IPS DF 6.9 (cell line): ENCODE data around the gene KRTAP22-1.

Source experiments
- DNase-seq: peaks from one replicate; pipeline ENCODE4 v3.0.0-alpha.2; 2013; ENCODE audit warnings: low read depth, low spot score
- H3K27ac ChIP-seq: one replicate; pipeline ENCODE4 v1.5.1; 2013; ENCODE audit warnings: low read length, control low read depth
- H3K27me3 ChIP-seq: 2 replicates; pipeline ENCODE4 v1.6.1; 2013; ENCODE audit warnings: mild to moderate bottlenecking, low read length; ENCODE audit not compliant: control insufficient read depth, insufficient read depth
- H3K36me3 ChIP-seq: 2 replicates; pipeline ENCODE4 v1.6.1; 2013; ENCODE audit warnings: low read length; ENCODE audit not compliant: control insufficient read depth, insufficient read depth
- H3K4me1 ChIP-seq: 2 replicates; pipeline ENCODE4 v1.6.1; 2013; ENCODE audit warnings: low read length; ENCODE audit not compliant: control insufficient read depth, insufficient read depth
- H3K4me3 ChIP-seq: 2 replicates; pipeline ENCODE4 v1.5.1; 2013; ENCODE audit warnings: mild to moderate bottlenecking, low read length
- H3K9me3 ChIP-seq: 2 replicates; pipeline ENCODE4 v1.6.1; 2013; ENCODE audit warnings: low read length, inconsistent platforms; ENCODE audit not compliant: control insufficient read depth, insufficient read depth
- WGBS: extraction: QIAGEN DNeasy Blood & Tissue Kit; methylation state at CpG from one replicate; pipeline ENCODE4 v1.1.7; 2013; ENCODE audit warnings: mixed read lengths, missing lambda C conversion rate; ENCODE audit not compliant: insufficient read length, insufficient coverage; 5-methylcytosine and 5-hydroxymethylcytosine counted together

Gene KRTAP22-1

GRCh38 chr21:30600787-30601186 lies at the start of gene KRTAP22-1:
TSS of gene KRTAP22-1 (plus strand) at chr21:30601087.
- H3K27me3 ChIP-seq, result no peaks in the 10 kb centered on the region
- H3K4me1 ChIP-seq, result no peaks in the 10 kb centered on the region
- DNase-seq, result no peak
- H3K36me3 ChIP-seq, result no peaks in the 10 kb centered on the region
- H3K27ac ChIP-seq, result no peak within 1 kb of the TSS
- WGBS, result no CpG with 5 or more reads among the region's 1 CpG
- no peak within 1 kb of the TSS for H3K4me3 ChIP-seq
- H3K9me3 ChIP-seq, result peaks cover 8% of the 10 kb centered on the region

- no peaks in the 10 kb centered on the region for H3K4me1 ChIP-seq
- H3K27ac ChIP-seq, result no peak overlapping the region
- peaks cover 5% of the 10 kb centered on the region for H3K9me3 ChIP-seq
- WGBS, result no CpG with 5 or more reads among the region's 1 CpG
- no peaks in the 10 kb centered on the region for H3K27me3 ChIP-seq
- H3K36me3 ChIP-seq, result no peaks in the 10 kb centered on the region
- DNase-seq, result no peak
- no peak overlapping the region for H3K4me3 ChIP-seq
Observed at GRCh38 chr21:30552782-30553181, 48.1 kb upstream of the KRTAP22-1 start.

- Histone ChIP-seq H3K27me3 (no peaks in the 10 kb centered on the region), H3K4me1 (no peaks in the 10 kb centered on the region), H3K36me3 (no peaks in the 10 kb centered on the region), H3K9me3 (peaks cover 7% of the 10 kb centered on the region), H3K4me3 (no peak overlapping the region), H3K27ac (no peak overlapping the region)
- no peak for DNase-seq
- WGBS, result no CpG with 5 or more reads among the region's 2 CpGs
Observed at GRCh38 chr21:30555095-30555494, 45.8 kb upstream of the KRTAP22-1 start.

- no CpG with 5 or more reads among the region's 2 CpGs for WGBS
- H3K4me3 ChIP-seq, result no peak within 1 kb of the TSS
Observed at GRCh38 chr21:30561264-30561895, 39.5 kb upstream of the KRTAP22-1 start, which contains the start of gene KRTAP19-7. TSS of gene KRTAP19-7 (minus strand) at chr21:30561314. CDS start at chr21:30561289, 25 bp downstream.

GRCh38 chr21:30561957-30562356 lies 38.9 kb upstream of the KRTAP22-1 start:
- WGBS, result no CpG with 5 or more reads among the region's 2 CpGs
- no peak overlapping the region for H3K27ac ChIP-seq
- H3K9me3 ChIP-seq, result peaks cover 5% of the 10 kb centered on the region
- DNase-seq, result no peak
- H3K27me3 ChIP-seq, result no peaks in the 10 kb centered on the region
- no peaks in the 10 kb centered on the region; the same call in 1 of the 2 replicates for H3K4me1 ChIP-seq
- no peak overlapping the region for H3K4me3 ChIP-seq
- H3K36me3 ChIP-seq, result no peaks in the 10 kb centered on the region

More at GRCh38 chr21:30561264-30561895, 39.5 kb upstream of the KRTAP22-1 start, which contains the start of gene KRTAP19-7:
- H3K27ac ChIP-seq, result no peak within 1 kb of the TSS
- H3K36me3 ChIP-seq, result no peaks in the 10 kb centered on the region
- no peaks in the 10 kb centered on the region for H3K27me3 ChIP-seq
- H3K4me1 ChIP-seq, result no peaks in the 10 kb centered on the region; the same call in 1 of the 2 replicates
- DNase-seq, result no peak
- H3K9me3 ChIP-seq, result peaks cover 8% of the 10 kb centered on the region

GRCh38 chr21:30563072-30563471 lies 37.8 kb upstream of the KRTAP22-1 start:
- no CpG with 5 or more reads among the region's 6 CpGs for WGBS

GRCh38 chr21:30563630-30564029 lies 37.3 kb upstream of the KRTAP22-1 start:
- no peaks in the 10 kb centered on the region for H3K36me3 ChIP-seq
- no peaks in the 10 kb centered on the region; the same call in 1 of the 2 replicates for H3K4me1 ChIP-seq
- H3K4me3 ChIP-seq, result no peak overlapping the region
- H3K27ac ChIP-seq, result no peak overlapping the region
- no peak for DNase-seq
- H3K27me3 ChIP-seq, result no peaks in the 10 kb centered on the region
- WGBS, result no CpG with 5 or more reads among the region's 2 CpGs
- H3K9me3 ChIP-seq, result peaks cover 5% of the 10 kb centered on the region

More at GRCh38 chr21:30563072-30563471, 37.8 kb upstream of the KRTAP22-1 start:
- Histone ChIP-seq H3K9me3 (peaks cover 5% of the 10 kb centered on the region), H3K4me1 (no peaks in the 10 kb centered on the region; the same call in 1 of the 2 replicates), H3K36me3 (no peaks in the 10 kb centered on the region), H3K4me3 (no peak overlapping the region), H3K27me3 (no peaks in the 10 kb centered on the region), H3K27ac (no peak overlapping the region)
- DNase-seq, result no peak

GRCh38 chr21:30567617-30568016 lies 33.3 kb upstream of the KRTAP22-1 start:
- no peak overlapping the region for H3K27ac ChIP-seq
- no peak overlapping the region for H3K4me3 ChIP-seq
- H3K4me1 ChIP-seq, result no peaks in the 10 kb centered on the region; the same call in 1 of the 2 replicates
- no peaks in the 10 kb centered on the region for H3K27me3 ChIP-seq
- DNase-seq, result no peak
- peaks cover 2% of the 10 kb centered on the region for H3K9me3 ChIP-seq
- no peaks in the 10 kb centered on the region for H3K36me3 ChIP-seq

- Histone ChIP-seq H3K36me3 (no peaks in the 10 kb centered on the region), H3K9me3 (peaks cover 5% of the 10 kb centered on the region), H3K27me3 (no peaks in the 10 kb centered on the region), H3K4me3 (no peak overlapping the region), H3K27ac (no peak overlapping the region), H3K4me1 (no peaks in the 10 kb centered on the region)
- DNase-seq, result no peak
Observed at GRCh38 chr21:30577766-30578165, 23.1 kb upstream of the KRTAP22-1 start.

GRCh38 chr21:30579346-30579745 lies 21.5 kb upstream of the KRTAP22-1 start:
- Histone ChIP-seq H3K4me3 (no peak overlapping the region), H3K36me3 (no peaks in the 10 kb centered on the region), H3K27me3 (no peaks in the 10 kb centered on the region), H3K4me1 (no peaks in the 10 kb centered on the region), H3K27ac (no peak overlapping the region), H3K9me3 (peaks cover 6% of the 10 kb centered on the region)
- no CpG with 5 or more reads among the region's 1 CpG for WGBS
- DNase-seq, result no peak

- no peaks in the 10 kb centered on the region for H3K4me1 ChIP-seq
- H3K4me3 ChIP-seq, result no peak overlapping the region
- DNase-seq, result no peak
- H3K9me3 ChIP-seq, result peaks cover 6% of the 10 kb centered on the region
- no peak overlapping the region for H3K27ac ChIP-seq
- no CpG with 5 or more reads among the region's 3 CpGs for WGBS
- H3K27me3 ChIP-seq, result no peaks in the 10 kb centered on the region
- H3K36me3 ChIP-seq, result no peaks in the 10 kb centered on the region
Observed at GRCh38 chr21:30580132-30580531, 20.8 kb upstream of the KRTAP22-1 start.
